ENCODE data around the gene LRRC15. TPM values are rescaled to one million over a fixed set of nuclear protein-coding genes. Genes with fewer than 3 reads are reported as not detected.

Gene LRRC15
- total RNA-seq, 1 experiment from 2014 or later, result 0.07 TPM

DNA sequence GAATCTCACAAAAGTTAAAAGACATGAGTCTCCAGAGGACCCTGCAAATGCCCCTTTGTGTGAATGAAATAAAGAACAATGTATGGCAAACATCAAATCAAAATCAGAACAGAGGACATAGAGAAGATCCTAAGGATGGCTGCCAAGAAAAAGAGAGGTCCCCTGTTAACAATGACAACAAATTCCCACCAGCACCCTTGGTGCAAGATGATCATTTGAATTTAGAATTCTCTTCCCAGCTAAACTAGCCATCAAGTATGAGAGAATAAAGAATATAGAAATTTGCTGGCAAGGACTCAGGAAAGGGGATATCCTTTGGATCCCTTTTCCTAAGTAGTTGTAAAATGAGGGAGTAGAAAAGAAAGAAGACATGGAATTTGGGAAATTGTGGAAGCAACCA lies 21.3 kb upstream of the LRRC15 start:
- Mint-ChIP-seq H3K27ac (no peak overlapping the region), H3K27me3 (ENCODE audit: low read depth) (peaks cover 9% of the 10 kb centered on the region; the same call in 1 of the 2 replicates), H3K4me1 (peaks cover 14% of the 10 kb centered on the region), H3K4me3 (no peak overlapping the region), H3K36me3 (peaks cover 9% of the 10 kb centered on the region), H3K9me3 (peaks cover 23% of the 10 kb centered on the region)
- POLR2A ChIA-PET, result no interaction called here
- CTCF ChIA-PET, result no interaction called here
- no peak for DNase-seq (ENCODE audit: low spot score)
- TF ChIP-seq, protein P1, sequence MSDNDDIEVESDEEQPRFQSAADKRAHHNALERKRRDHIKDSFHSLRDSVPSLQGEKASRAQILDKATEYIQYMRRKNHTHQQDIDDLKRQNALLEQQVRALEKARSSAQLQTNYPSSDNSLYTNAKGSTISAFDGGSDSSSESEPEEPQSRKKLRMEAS (CRISPR knock-in tag; IDR thresholded peaks at IDR 0.05), result no peak
- TF ChIP-seq, protein P2, sequence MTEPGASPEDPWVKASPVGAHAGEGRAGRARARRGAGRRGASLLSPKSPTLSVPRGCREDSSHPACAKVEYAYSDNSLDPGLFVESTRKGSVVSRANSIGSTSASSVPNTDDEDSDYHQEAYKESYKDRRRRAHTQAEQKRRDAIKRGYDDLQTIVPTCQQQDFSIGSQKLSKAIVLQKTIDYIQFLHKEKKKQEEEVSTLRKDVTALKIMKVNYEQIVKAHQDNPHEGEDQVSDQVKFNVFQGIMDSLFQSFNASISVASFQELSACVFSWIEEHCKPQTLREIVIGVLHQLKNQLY (CRISPR knock-in tag; IDR thresholded peaks at IDR 0.05), result no peak
- TF ChIP-seq CBFB (CRISPR knock-in tag; IDR thresholded peaks at IDR 0.05; ENCODE audit: low read depth) (no peak), ELF4 (CRISPR knock-in tag; IDR thresholded peaks at IDR 0.05; ENCODE audit: low read depth) (no peak), FOXJ3 (CRISPR knock-in tag; IDR thresholded peaks at IDR 0.05; ENCODE audit: borderline replicate concordance) (no peak), ZNF121 (CRISPR knock-in tag; IDR thresholded peaks at IDR 0.05) (no peak), ESRRA (CRISPR knock-in tag; IDR thresholded peaks at IDR 0.05; ENCODE audit: borderline replicate concordance) (no peak), ZNF671 (CRISPR knock-in tag; IDR thresholded peaks at IDR 0.05) (no peak), IRF2 (CRISPR knock-in tag; IDR thresholded peaks at IDR 0.05; ENCODE audit: borderline replicate concordance, low read depth) (no peak), ATF1 (CRISPR knock-in tag; IDR thresholded peaks at IDR 0.05) (no peak), SMAD4 (CRISPR knock-in tag; IDR thresholded peaks at IDR 0.05) (no peak), TEAD1 (CRISPR knock-in tag; IDR thresholded peaks at IDR 0.05) (no peak)
- TF ChIP-seq, protein P3, sequence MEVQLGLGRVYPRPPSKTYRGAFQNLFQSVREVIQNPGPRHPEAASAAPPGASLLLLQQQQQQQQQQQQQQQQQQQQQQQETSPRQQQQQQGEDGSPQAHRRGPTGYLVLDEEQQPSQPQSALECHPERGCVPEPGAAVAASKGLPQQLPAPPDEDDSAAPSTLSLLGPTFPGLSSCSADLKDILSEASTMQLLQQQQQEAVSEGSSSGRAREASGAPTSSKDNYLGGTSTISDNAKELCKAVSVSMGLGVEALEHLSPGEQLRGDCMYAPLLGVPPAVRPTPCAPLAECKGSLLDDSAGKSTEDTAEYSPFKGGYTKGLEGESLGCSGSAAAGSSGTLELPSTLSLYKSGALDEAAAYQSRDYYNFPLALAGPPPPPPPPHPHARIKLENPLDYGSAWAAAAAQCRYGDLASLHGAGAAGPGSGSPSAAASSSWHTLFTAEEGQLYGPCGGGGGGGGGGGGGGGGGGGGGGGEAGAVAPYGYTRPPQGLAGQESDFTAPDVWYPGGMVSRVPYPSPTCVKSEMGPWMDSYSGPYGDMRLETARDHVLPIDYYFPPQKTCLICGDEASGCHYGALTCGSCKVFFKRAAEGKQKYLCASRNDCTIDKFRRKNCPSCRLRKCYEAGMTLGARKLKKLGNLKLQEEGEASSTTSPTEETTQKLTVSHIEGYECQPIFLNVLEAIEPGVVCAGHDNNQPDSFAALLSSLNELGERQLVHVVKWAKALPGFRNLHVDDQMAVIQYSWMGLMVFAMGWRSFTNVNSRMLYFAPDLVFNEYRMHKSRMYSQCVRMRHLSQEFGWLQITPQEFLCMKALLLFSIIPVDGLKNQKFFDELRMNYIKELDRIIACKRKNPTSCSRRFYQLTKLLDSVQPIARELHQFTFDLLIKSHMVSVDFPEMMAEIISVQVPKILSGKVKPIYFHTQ (CRISPR knock-in tag; IDR thresholded peaks at IDR 0.05), result no peak
- TF ChIP-seq, protein P4, sequence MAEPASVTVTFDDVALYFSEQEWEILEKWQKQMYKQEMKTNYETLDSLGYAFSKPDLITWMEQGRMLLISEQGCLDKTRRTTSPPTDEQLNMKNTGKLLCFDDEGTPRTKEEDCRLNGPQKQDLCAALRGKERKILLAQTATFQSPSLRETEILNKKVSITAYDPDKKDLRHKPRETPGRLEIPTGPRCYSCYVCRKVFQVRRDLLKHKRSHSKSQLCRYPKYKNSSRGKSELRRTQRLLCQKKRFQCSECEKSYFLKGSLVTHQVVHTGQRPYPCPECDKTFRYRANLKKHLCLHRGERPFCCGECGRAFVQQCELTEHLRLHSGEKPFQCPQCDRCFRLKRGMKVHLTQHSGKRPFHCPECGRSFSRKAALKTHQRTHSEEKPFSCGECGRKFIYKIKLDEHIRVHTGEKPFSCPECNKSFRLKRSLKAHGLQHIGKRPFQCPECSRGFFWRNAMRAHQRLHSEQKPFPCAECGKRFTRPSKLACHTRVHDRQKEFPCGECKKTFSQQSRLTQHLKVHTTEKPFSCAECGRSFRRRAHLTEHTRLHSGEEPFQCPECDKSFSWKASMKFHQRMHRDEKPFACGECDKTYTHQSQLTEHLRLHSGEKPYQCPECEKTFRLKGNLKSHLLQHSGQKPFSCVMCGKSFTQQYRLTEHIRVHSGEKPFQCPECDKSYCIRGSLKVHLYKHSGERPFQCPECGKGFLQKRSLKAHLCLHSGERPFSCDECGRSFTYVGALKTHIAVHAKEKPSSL (CRISPR knock-in tag; conservative IDR thresholded peaks at IDR 0.05), result no peak
- TF ChIP-seq, protein P5, sequence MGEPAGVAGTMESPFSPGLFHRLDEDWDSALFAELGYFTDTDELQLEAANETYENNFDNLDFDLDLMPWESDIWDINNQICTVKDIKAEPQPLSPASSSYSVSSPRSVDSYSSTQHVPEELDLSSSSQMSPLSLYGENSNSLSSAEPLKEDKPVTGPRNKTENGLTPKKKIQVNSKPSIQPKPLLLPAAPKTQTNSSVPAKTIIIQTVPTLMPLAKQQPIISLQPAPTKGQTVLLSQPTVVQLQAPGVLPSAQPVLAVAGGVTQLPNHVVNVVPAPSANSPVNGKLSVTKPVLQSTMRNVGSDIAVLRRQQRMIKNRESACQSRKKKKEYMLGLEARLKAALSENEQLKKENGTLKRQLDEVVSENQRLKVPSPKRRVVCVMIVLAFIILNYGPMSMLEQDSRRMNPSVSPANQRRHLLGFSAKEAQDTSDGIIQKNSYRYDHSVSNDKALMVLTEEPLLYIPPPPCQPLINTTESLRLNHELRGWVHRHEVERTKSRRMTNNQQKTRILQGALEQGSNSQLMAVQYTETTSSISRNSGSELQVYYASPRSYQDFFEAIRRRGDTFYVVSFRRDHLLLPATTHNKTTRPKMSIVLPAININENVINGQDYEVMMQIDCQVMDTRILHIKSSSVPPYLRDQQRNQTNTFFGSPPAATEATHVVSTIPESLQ (CRISPR knock-in tag; IDR thresholded peaks at IDR 0.05), result no peak
- TF ChIP-seq, protein P6, sequence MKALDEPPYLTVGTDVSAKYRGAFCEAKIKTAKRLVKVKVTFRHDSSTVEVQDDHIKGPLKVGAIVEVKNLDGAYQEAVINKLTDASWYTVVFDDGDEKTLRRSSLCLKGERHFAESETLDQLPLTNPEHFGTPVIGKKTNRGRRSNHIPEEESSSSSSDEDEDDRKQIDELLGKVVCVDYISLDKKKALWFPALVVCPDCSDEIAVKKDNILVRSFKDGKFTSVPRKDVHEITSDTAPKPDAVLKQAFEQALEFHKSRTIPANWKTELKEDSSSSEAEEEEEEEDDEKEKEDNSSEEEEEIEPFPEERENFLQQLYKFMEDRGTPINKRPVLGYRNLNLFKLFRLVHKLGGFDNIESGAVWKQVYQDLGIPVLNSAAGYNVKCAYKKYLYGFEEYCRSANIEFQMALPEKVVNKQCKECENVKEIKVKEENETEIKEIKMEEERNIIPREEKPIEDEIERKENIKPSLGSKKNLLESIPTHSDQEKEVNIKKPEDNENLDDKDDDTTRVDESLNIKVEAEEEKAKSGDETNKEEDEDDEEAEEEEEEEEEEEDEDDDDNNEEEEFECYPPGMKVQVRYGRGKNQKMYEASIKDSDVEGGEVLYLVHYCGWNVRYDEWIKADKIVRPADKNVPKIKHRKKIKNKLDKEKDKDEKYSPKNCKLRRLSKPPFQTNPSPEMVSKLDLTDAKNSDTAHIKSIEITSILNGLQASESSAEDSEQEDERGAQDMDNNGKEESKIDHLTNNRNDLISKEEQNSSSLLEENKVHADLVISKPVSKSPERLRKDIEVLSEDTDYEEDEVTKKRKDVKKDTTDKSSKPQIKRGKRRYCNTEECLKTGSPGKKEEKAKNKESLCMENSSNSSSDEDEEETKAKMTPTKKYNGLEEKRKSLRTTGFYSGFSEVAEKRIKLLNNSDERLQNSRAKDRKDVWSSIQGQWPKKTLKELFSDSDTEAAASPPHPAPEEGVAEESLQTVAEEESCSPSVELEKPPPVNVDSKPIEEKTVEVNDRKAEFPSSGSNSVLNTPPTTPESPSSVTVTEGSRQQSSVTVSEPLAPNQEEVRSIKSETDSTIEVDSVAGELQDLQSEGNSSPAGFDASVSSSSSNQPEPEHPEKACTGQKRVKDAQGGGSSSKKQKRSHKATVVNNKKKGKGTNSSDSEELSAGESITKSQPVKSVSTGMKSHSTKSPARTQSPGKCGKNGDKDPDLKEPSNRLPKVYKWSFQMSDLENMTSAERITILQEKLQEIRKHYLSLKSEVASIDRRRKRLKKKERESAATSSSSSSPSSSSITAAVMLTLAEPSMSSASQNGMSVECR (CRISPR knock-in tag; IDR thresholded peaks at IDR 0.05; ENCODE audit: borderline replicate concordance), result no peak
- TF ChIP-seq, protein P7, sequence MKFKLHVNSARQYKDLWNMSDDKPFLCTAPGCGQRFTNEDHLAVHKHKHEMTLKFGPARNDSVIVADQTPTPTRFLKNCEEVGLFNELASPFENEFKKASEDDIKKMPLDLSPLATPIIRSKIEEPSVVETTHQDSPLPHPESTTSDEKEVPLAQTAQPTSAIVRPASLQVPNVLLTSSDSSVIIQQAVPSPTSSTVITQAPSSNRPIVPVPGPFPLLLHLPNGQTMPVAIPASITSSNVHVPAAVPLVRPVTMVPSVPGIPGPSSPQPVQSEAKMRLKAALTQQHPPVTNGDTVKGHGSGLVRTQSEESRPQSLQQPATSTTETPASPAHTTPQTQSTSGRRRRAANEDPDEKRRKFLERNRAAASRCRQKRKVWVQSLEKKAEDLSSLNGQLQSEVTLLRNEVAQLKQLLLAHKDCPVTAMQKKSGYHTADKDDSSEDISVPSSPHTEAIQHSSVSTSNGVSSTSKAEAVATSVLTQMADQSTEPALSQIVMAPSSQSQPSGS (CRISPR knock-in tag; IDR thresholded peaks at IDR 0.05; ENCODE audit: borderline replicate concordance, low read depth), result no peak
- no peak for ATAC-seq

All from WTC11 (cell line).